SIG-M5 treated with dmso at 0.1 percent for 504 hours (cell line): ENCODE data around the gene GABRB2.

ENCODE experiments used
- DNase-seq: peaks from one replicate; lab custom pipeline; 2025; ENCODE audit not compliant: unreplicated experiment; lab: John Stamatoyannopoulos, UW

Gene GABRB2

GRCh38 chr5:161391724-161392123 lies 154.8 kb downstream of the GABRB2 start:
- no peak for DNase-seq

GRCh38 chr5:161391016-161391415 lies 155.5 kb downstream of the GABRB2 start:
- no peak for DNase-seq

GRCh38 chr5:161387121-161387520 lies 159.4 kb downstream of the GABRB2 start:
- DNase-seq: no peak

- no peak for DNase-seq
These were observed 161.5 kb downstream of the GABRB2 start for GRCh38 chr5:161385027-161385426.

GRCh38 chr5:161382685-161383084 lies 163.8 kb downstream of the GABRB2 start:
- no peak for DNase-seq

GRCh38 chr5:161380486-161380885 lies 166.0 kb downstream of the GABRB2 start:
- no peak for DNase-seq

- no peak for DNase-seq
These were observed 167.8 kb downstream of the GABRB2 start for GRCh38 chr5:161378701-161379100.

- no peak for DNase-seq
These were observed 170.5 kb downstream of the GABRB2 start for GRCh38 chr5:161376034-161376433.

- no peak for DNase-seq
These were observed 173.2 kb downstream of the GABRB2 start for GRCh38 chr5:161373345-161373707.

GRCh38 chr5:161372682-161373344 lies 173.7 kb downstream of the GABRB2 start:
- no peak for DNase-seq

GRCh38 chr5:161369022-161369421 lies 177.5 kb downstream of the GABRB2 start:
- no peak for DNase-seq

- DNase-seq: no peak
These were observed 188.1 kb downstream of the GABRB2 start for GRCh38 chr5:161358446-161358845.

- no peak for DNase-seq
These were observed 202.3 kb downstream of the GABRB2 start for GRCh38 chr5:161344234-161344633.

GRCh38 chr5:161342886-161343285 lies 203.6 kb downstream of the GABRB2 start:
- no peak for DNase-seq

- no peak for DNase-seq
These were observed 206.5 kb downstream of the GABRB2 start for GRCh38 chr5:161340012-161340411.

GRCh38 chr5:161333194-161333880 lies 213.2 kb downstream of the GABRB2 start:
- DNase-seq: no peak

GRCh38 chr5:161332343-161332742 lies 214.2 kb downstream of the GABRB2 start:
- DNase-seq: no peak

- no peak for DNase-seq
These were observed 232.5 kb downstream of the GABRB2 start for GRCh38 chr5:161314033-161314432.

GRCh38 chr5:161312882-161313281 lies 233.6 kb downstream of the GABRB2 start:
- no peak for DNase-seq

GRCh38 chr5:161311965-161312364 lies 234.6 kb downstream of the GABRB2 start:
- no peak for DNase-seq

GRCh38 chr5:161311146-161311708 lies 235.3 kb downstream of the GABRB2 start:
- no peak for DNase-seq

GRCh38 chr5:161306351-161306995 lies 240.1 kb downstream of the GABRB2 start:
- DNase-seq: no peak
